HEK293 (cell line): ENCODE results near the gene CD81.

Source experiments
- CTCF ChIA-PET: fragments of 350-600 bp; formaldehyde crosslinking; extraction: SDS; loops from one replicate; lab custom pipeline; 2021; ENCODE audit warnings: antibody characterized with exemption; lab: Yijun Ruan, JAX
- POLR2A ChIA-PET: fragments of 300-600 bp; formaldehyde crosslinking; extraction: SDS; loops from one replicate; lab custom pipeline; 2020; ENCODE audit warnings: antibody characterized with exemption, inconsistent platforms; lab: Yijun Ruan, JAX
- H3K27ac ChIP-seq: fragments of 200-500 bp; sonication (Bioruptor generic); 2 replicates; pipeline ENCODE4 v1.5.1; 2014; ENCODE audit warnings: low read depth, low read length, control low read depth, inconsistent platforms; ENCODE audit errors: extremely low read depth
- H3K36me3 ChIP-seq, 2 experiments: fragments of 200-500 bp in 1 of 2; sonication (Bioruptor generic) in 1 of 2; 1 replicate in 1 of 2; 2 replicates in 1 of 2; pipeline ENCODE4 v1.5.1; 2014 to 2017; ENCODE audit warnings: inconsistent platforms in 2 of 2, low read length in 2 of 2; ENCODE audit not compliant: control insufficient read depth in 2 of 2, insufficient read depth in 1 of 2
- H3K4me1 ChIP-seq: fragments of 200-500 bp; sonication (Bioruptor generic); 2 replicates; pipeline ENCODE4 v1.5.1; 2014; ENCODE audit warnings: mild to moderate bottlenecking, low read length, inconsistent platforms; ENCODE audit not compliant: control insufficient read depth, insufficient read depth
- H3K4me3 ChIP-seq: 2 replicates; pipeline ENCODE4 v1.5.1; 2011; ENCODE audit warnings: low read depth, mild to moderate bottlenecking, control low read depth, low read length, moderate library complexity
- H3K9me3 ChIP-seq: fragments of 200-500 bp; sonication (Bioruptor generic); 2 replicates; pipeline ENCODE4 v1.5.1; 2014; ENCODE audit warnings: low read depth, low read length, inconsistent platforms; ENCODE audit not compliant: control insufficient read depth, insufficient read depth
- FEZF1 ChIP-seq: fragments of 450-650 bp; formaldehyde crosslinking; IDR thresholded peaks from 2 replicates; pipeline ENCODE4 v1.5.1; 2016; ENCODE audit warnings: missing biosample characterization, missing genetic modification characterization
- GLI2 ChIP-seq: fragments of 450-650 bp; formaldehyde crosslinking; IDR thresholded peaks from 2 replicates; pipeline ENCODE4; 2017; ENCODE audit warnings: missing biosample characterization, missing genetic modification characterization, low read depth, borderline replicate concordance
- KLF16 ChIP-seq: fragments of 450-650 bp; formaldehyde crosslinking; IDR thresholded peaks from 2 replicates; pipeline ENCODE4 v1.5.1; 2017; ENCODE audit warnings: missing biosample characterization, missing genetic modification characterization
- KLF9 ChIP-seq: fragments of 450-650 bp; formaldehyde crosslinking; IDR thresholded peaks from 2 replicates; pipeline ENCODE4 v1.5.1; 2016; ENCODE audit warnings: missing biosample characterization, missing genetic modification characterization, low read depth
- SCRT2 ChIP-seq: fragments of 450-650 bp; formaldehyde crosslinking; IDR thresholded peaks from 2 replicates; pipeline ENCODE4 v1.5.1; 2016; ENCODE audit warnings: missing biosample characterization, missing genetic modification characterization
- ZBTB7A ChIP-seq: fragments of 450-650 bp; formaldehyde crosslinking; IDR thresholded peaks from 2 replicates; pipeline ENCODE4 v1.5.1; 2016; ENCODE audit warnings: low read depth, missing biosample characterization, missing genetic modification characterization
- ZNF10 ChIP-seq: fragments of 450-650 bp; formaldehyde crosslinking; IDR thresholded peaks from 2 replicates; pipeline ENCODE4 v1.5.1; 2017; ENCODE audit warnings: missing biosample characterization, missing genetic modification characterization
- ZNF19 ChIP-seq: fragments of 450-650 bp; formaldehyde crosslinking; IDR thresholded peaks from 2 replicates; pipeline ENCODE4; 2016; ENCODE audit warnings: missing biosample characterization, missing genetic modification characterization, low read depth
- ZNF202 ChIP-seq: fragments of 450-650 bp; formaldehyde crosslinking; IDR thresholded peaks from 2 replicates; pipeline ENCODE4 v1.5.1; 2016; ENCODE audit warnings: missing biosample characterization, missing genetic modification characterization, borderline replicate concordance
- ZNF248 ChIP-seq: fragments of 450-650 bp; formaldehyde crosslinking; IDR thresholded peaks from 2 replicates; pipeline ENCODE4 v1.5.1; 2017; ENCODE audit warnings: missing biosample characterization, missing genetic modification characterization
- ZNF623 ChIP-seq: fragments of 450-650 bp; formaldehyde crosslinking; IDR thresholded peaks from 2 replicates; pipeline ENCODE4 v1.5.1; 2016; ENCODE audit warnings: missing biosample characterization, missing genetic modification characterization
- ZNF654 ChIP-seq: fragments of 450-650 bp; formaldehyde crosslinking; IDR thresholded peaks from 2 replicates; pipeline ENCODE4 v1.5.1; 2016; ENCODE audit warnings: low read depth, missing biosample characterization, missing genetic modification characterization
- ZNF701 ChIP-seq: fragments of 450-650 bp; formaldehyde crosslinking; IDR thresholded peaks from 2 replicates; pipeline ENCODE4 v1.5.1; 2016; ENCODE audit warnings: missing biosample characterization, missing genetic modification characterization
- ZNF785 ChIP-seq: fragments of 450-650 bp; formaldehyde crosslinking; IDR thresholded peaks from 2 replicates; pipeline ENCODE4 v1.5.1; 2016; ENCODE audit warnings: missing biosample characterization, missing genetic modification characterization
- TF ChIP-seq, protein P1 (sequence below): fragments of 450-650 bp; formaldehyde crosslinking; IDR thresholded peaks from 2 replicates; pipeline ENCODE4 v1.5.1; 2016; ENCODE audit warnings: missing biosample characterization, missing genetic modification characterization
- TF ChIP-seq, protein P2 (sequence below): fragments of 450-650 bp; formaldehyde crosslinking; IDR thresholded peaks from 2 replicates; pipeline ENCODE4 v1.5.1; 2016; ENCODE audit warnings: missing biosample characterization, missing genetic modification characterization
- TF ChIP-seq, protein P3 (sequence below): fragments of 450-650 bp; formaldehyde crosslinking; IDR thresholded peaks from 2 replicates; pipeline ENCODE4 v1.5.1; 2016; ENCODE audit warnings: missing biosample characterization, missing genetic modification characterization
- TF ChIP-seq, protein P4 (sequence below): fragments of 450-650 bp; formaldehyde crosslinking; IDR thresholded peaks from 2 replicates; pipeline ENCODE4 v1.5.1; 2016; ENCODE audit warnings: missing biosample characterization, missing genetic modification characterization
- TF ChIP-seq, protein P5 (sequence below): fragments of 450-650 bp; IDR thresholded peaks from 2 replicates; pipeline ENCODE4 v1.5.1; 2018; ENCODE audit warnings: missing biosample characterization, missing genetic modification characterization
- TF ChIP-seq, protein P6 (sequence below): fragments of 450-650 bp; formaldehyde crosslinking; IDR thresholded peaks from 2 replicates; pipeline ENCODE4 v1.5.1; 2016; ENCODE audit warnings: missing biosample characterization, missing genetic modification characterization
- TF ChIP-seq, protein P7 (sequence below): fragments of 450-650 bp; formaldehyde crosslinking; IDR thresholded peaks from 2 replicates; pipeline ENCODE4 v1.5.1; 2016; ENCODE audit warnings: missing biosample characterization, missing genetic modification characterization

The CD81 gene

DNA sequence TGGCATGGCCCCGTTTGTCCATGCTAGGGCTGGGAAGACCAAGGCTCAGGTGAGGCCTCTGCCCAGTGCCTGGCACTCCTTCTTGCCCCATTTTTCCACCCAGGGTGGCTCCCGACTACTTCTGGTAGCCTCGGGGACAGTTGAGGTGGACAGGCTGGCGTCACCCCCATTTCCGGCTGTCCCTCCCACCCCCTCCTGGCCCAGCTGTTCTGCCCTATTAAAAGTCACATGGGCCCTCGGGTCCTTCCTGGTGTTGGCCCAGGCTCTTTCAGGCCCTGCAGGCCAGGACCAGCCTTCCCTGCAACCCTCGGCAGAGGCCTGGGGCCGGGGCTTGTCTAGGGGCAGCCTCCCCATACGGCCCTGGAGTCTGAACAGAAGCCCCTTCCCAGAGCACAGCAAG is 9.5 kb downstream of the CD81 start (continued):
- no peak for TF ChIP-seq ZNF623 (tag by site-specific recombination)
- no peak for TF ChIP-seq ZNF654 (tag by site-specific recombination)
- TF ChIP-seq, protein P1, sequence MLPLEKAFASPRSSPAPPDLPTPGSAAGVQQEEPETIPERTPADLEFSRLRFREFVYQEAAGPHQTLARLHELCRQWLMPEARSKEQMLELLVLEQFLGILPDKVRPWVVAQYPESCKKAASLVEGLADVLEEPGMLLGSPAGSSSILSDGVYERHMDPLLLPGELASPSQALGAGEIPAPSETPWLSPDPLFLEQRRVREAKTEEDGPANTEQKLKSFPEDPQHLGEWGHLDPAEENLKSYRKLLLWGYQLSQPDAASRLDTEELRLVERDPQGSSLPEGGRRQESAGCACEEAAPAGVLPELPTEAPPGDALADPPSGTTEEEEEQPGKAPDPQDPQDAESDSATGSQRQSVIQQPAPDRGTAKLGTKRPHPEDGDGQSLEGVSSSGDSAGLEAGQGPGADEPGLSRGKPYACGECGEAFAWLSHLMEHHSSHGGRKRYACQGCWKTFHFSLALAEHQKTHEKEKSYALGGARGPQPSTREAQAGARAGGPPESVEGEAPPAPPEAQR, result no peak
- no peak for TF ChIP-seq ZNF10 (tag by site-specific recombination)
- TF ChIP-seq ZBTB7A (tag by site-specific recombination), result no peak
- TF ChIP-seq FEZF1 (tag by site-specific recombination), result no peak
- no peak for TF ChIP-seq KLF9 (tag by site-specific recombination)
- TF ChIP-seq, all 188 proteins: peak for 0

DNA sequence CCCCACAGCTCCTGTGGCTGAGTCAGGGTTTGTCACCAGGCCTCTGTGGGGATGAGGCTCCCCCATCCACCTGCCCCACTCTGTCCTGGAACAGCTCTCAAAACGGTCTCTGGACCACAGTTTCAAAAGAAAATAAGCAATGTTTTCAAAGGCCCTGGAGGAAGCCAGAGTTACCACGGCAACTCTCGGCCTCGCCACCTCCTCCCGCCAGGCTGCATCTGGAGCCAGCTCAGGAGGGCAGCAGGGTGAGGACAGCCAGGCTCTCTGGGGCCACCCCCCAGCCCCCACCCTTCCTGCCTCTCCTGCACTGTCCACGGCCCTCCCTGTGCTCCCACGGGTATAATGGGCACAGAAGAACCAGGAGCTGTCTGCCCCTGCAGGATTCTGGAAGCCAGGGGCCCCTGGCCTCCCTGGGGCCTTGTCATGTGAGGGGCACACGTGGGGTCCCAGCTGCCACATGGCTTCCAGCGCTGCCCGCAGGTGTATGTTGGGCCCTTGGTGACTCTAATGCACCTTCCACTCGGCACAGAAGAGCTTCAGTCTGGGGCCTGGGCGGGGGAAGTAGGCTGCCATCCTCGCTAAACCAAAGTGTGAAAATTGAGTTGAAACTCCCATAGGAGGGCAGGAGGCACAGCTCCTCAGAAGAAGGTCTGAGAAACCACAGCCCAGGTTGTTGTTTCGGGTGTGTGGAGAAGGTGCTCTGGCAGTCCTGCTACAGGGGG is 10.3 kb downstream of the CD81 start:
- POLR2A ChIA-PET, result interaction anchor here (0.6 to 3.1 kb wide), 4 partner anchors 9 to 94 kb away, joined by 3 to 18 read pairs (median 5); partner anchors contain the start of gene CD81
- H3K27ac ChIP-seq, result no peak overlapping the region
- no peaks in the 10 kb centered on the region for H3K4me1 ChIP-seq
- peaks cover 0 to 77% of the 10 kb centered on the region in 2 experiments; a peak in 1 of 3 replicates for H3K36me3 ChIP-seq
- H3K9me3 ChIP-seq, result no peaks in the 10 kb centered on the region
- no peak overlapping the region for H3K4me3 ChIP-seq
- CTCF ChIA-PET, result interaction anchor here (1.0 to 1.6 kb wide), 5 partner anchors 12 to 735 kb away, joined by 3 to 5 read pairs (median 3); partner anchors contain the start of gene TSSC4
- TF ChIP-seq, protein P2, sequence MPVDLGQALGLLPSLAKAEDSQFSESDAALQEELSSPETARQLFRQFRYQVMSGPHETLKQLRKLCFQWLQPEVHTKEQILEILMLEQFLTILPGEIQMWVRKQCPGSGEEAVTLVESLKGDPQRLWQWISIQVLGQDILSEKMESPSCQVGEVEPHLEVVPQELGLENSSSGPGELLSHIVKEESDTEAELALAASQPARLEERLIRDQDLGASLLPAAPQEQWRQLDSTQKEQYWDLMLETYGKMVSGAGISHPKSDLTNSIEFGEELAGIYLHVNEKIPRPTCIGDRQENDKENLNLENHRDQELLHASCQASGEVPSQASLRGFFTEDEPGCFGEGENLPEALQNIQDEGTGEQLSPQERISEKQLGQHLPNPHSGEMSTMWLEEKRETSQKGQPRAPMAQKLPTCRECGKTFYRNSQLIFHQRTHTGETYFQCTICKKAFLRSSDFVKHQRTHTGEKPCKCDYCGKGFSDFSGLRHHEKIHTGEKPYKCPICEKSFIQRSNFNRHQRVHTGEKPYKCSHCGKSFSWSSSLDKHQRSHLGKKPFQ, result no peak
- TF ChIP-seq, protein P3, sequence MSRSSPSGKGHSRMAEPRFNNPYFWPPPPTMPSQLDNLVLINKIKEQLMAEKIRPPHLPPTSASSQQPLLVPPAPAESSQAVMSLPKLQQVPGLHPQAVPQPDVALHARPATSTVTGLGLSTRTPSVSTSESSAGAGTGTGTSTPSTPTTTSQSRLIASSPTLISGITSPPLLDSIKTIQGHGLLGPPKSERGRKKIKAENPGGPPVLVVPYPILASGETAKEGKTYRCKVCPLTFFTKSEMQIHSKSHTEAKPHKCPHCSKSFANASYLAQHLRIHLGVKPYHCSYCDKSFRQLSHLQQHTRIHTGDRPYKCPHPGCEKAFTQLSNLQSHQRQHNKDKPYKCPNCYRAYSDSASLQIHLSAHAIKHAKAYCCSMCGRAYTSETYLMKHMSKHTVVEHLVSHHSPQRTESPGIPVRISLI, result no peak
- TF ChIP-seq, protein P4, sequence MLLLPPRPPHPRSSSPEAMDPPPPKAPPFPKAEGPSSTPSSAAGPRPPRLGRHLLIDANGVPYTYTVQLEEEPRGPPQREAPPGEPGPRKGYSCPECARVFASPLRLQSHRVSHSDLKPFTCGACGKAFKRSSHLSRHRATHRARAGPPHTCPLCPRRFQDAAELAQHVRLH (tag by site-specific recombination), result no peak
- no peak for TF ChIP-seq KLF16 (tag by site-specific recombination)
- TF ChIP-seq, protein P5, sequence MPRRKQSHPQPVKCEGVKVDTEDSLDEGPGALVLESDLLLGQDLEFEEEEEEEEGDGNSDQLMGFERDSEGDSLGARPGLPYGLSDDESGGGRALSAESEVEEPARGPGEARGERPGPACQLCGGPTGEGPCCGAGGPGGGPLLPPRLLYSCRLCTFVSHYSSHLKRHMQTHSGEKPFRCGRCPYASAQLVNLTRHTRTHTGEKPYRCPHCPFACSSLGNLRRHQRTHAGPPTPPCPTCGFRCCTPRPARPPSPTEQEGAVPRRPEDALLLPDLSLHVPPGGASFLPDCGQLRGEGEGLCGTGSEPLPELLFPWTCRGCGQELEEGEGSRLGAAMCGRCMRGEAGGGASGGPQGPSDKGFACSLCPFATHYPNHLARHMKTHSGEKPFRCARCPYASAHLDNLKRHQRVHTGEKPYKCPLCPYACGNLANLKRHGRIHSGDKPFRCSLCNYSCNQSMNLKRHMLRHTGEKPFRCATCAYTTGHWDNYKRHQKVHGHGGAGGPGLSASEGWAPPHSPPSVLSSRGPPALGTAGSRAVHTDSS, result no peak

DNA sequence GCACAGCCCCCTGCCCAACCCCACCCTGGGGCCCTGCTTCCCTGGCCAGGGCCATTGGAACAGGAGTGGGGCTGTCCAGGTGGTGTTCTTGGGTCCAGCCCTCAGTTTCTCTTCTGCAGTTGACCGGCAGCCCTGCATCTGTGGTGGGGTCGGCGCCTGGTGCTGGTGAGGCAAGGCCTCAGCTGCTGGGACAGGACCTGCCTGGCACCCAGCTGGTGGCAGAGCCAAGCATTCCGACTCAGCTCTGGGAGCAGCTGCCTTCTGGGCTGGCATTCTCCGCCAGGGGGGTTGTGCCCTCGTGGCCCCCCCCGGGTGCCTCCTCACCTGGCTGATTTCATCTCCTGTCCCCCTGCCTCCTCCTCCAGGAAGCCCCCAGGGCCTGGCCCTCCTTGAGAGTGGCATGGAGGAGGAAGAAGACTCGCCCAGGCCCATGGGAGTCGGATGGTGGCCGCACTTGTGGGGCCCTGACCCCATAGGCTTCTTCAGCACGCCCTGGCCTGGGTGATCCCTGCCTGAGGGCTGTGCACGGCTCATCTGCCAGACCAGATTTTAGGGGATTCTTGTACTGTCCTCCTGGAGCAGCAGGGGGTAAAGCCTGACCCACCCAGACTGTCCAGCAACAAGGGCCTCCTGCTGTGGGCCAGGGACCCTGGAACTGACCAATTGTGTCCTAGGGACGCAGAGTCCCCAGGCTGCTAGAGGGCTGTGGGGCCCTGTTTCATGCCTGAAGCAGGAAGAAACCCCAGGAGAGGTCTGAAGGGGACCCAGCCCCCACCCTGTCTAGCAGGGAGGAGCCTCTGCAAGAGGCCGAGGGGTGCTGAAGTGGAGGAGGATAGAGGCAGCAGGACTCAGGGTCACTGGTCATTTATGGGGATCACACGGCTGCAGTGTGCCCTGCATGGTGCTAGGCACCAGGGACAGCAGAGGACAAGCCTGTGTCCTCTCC is 11.6 kb downstream of the CD81 start:
- POLR2A ChIA-PET, result interaction anchor here (3.1 kb wide), 1 partner anchor 11 kb away, joined by 18 read pairs; no protein-coding TSS in a partner anchor
- TF ChIP-seq ZNF785 (tag by site-specific recombination) (no peak), ZNF701 (tag by site-specific recombination) (no peak), ZNF202 (tag by site-specific recombination) (no peak), ZNF19 (tag by site-specific recombination) (no peak), ZNF248 (tag by site-specific recombination) (no peak), GLI2 (tag by site-specific recombination) (no peak), SCRT2 (tag by site-specific recombination) (no peak)
- TF ChIP-seq, protein P6, sequence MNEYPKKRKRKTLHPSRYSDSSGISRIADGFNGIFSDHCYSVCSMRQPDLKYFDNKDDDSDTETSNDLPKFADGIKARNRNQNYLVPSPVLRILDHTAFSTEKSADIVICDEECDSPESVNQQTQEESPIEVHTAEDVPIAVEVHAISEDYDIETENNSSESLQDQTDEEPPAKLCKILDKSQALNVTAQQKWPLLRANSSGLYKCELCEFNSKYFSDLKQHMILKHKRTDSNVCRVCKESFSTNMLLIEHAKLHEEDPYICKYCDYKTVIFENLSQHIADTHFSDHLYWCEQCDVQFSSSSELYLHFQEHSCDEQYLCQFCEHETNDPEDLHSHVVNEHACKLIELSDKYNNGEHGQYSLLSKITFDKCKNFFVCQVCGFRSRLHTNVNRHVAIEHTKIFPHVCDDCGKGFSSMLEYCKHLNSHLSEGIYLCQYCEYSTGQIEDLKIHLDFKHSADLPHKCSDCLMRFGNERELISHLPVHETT, result no peak
- TF ChIP-seq, protein P7, sequence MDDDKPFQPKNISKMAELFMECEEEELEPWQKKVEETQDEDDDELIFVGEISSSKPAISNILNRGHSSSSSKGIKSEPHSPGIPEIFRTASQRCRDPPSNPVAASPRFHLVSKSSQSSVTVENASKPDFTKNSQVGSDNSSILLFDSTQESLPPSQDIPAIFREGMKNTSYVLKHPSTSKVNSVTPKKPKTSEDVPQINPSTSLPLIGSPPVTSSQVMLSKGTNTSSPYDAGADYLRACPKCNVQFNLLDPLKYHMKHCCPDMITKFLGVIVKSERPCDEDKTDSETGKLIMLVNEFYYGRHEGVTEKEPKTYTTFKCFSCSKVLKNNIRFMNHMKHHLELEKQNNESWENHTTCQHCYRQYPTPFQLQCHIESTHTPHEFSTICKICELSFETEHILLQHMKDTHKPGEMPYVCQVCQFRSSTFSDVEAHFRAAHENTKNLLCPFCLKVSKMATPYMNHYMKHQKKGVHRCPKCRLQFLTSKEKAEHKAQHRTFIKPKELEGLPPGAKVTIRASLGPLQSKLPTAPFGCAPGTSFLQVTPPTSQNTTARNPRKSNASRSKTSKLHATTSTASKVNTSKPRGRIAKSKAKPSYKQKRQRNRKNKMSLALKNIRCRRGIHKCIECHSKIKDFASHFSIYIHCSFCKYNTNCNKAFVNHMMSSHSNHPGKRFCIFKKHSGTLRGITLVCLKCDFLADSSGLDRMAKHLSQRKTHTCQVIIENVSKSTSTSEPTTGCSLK (tag by site-specific recombination), result no peak

More for the DNA sequence above, 11.6 kb downstream of the CD81 start:
- Histone ChIP-seq H3K27ac (no peak overlapping the region), H3K4me1 (no peaks in the 10 kb centered on the region), H3K36me3 (peaks cover 0 to 77% of the 10 kb centered on the region in 2 experiments; a peak in 1 of 3 replicates), H3K9me3 (no peaks in the 10 kb centered on the region), H3K4me3 (no peak overlapping the region)
- CTCF ChIA-PET, result no interaction called here
